Measurements from ENCODE around the gene FOXK1. TPM values are rescaled to one million over a fixed set of nuclear protein-coding genes. Genes with fewer than 3 reads are reported as not detected.

The FOXK1 gene
- total and polyA plus RNA-seq, 2 of the 13 experiments (the other 11 are each of a cell fraction or from before 2014, with no cell fraction given): 4.6 to 8.8 TPM

GRCh38 chr7:4787947-4788626, 106.0 kb downstream of the FOXK1 start:
- ChIA-PET CTCF (ENCODE audit: low intra/inter-chr PET ratio, low total read pairs) (no interaction called here), POLR2A (no interaction called here)
- H2AFZ ChIP-seq (ENCODE audit: low read length): no peak overlapping the region
- peaks cover 12 to 24% of the 10 kb centered on the region in 2 experiments; a peak in 4 of 5 replicates for H3K36me3 ChIP-seq (replicated peaks in 1 of 2; ENCODE audit: control insufficient read depth in 1 of 2, insufficient read depth in 2 of 2, low read length in 2 of 2)
- TF ChIP-seq ZNF710 (CRISPR knock-in tag; IDR thresholded peaks at IDR 0.05; ENCODE audit: borderline replicate concordance): no peak
- peak; percentile 72 for TF ChIP-seq ZNF629 (CRISPR knock-in tag; conservative IDR thresholded peaks at IDR 0.05)
- H3K27me3 ChIP-seq (ENCODE audit: control insufficient read depth in 1 of 2, insufficient read depth in 2 of 2, low read length in 2 of 2): no peaks in the 10 kb centered on the region
- no peak for ATAC-seq
- no peaks in the 10 kb centered on the region for H3K79me2 ChIP-seq (ENCODE audit: insufficient read depth, low read length)
- no peak overlapping the region for H3K4me3 ChIP-seq (replicated peaks in 1 of 3; ENCODE audit: insufficient read depth in 1 of 3, low read depth in 2 of 3, low read length in 3 of 3)
- H4K20me1 ChIP-seq (ENCODE audit: insufficient read depth, low read length): no peaks in the 10 kb centered on the region
- H3K4me2 ChIP-seq (ENCODE audit: low read depth, low read length): no peak overlapping the region
- 99% methylated on average over 11 of the region's 23 CpGs for WGBS (ENCODE audit: low lambda C conversion rate)
- H3K9me3 ChIP-seq (ENCODE audit: low read length): no peaks in the 10 kb centered on the region
- H3K4me1 ChIP-seq (ENCODE audit: insufficient read depth, low read length): peaks cover 8% of the 10 kb centered on the region
- H3K9ac ChIP-seq (ENCODE audit: insufficient read depth, low read depth, low read length): no peak overlapping the region
- no peak for DNase-seq (ENCODE audit: low spot score)
- in situ Hi-C loops (cut with HindIII; ENCODE audit: extremely low pct_ligation_motif_present, low pct_unique_long_range_greater_than_20kb) (no loop called here), intact Hi-C loops (cut with micrococcal nuclease; ENCODE audit: unreplicated experiment) (no loop called here)
- H3K27ac ChIP-seq (ENCODE audit: extremely low read length, insufficient read depth, low read length): no peak overlapping the region
- no peak for FAIRE-seq
- BruUV-seq (replicated peaks): no TSS peak

- no peaks in the 10 kb centered on the region for H3K27me3 ChIP-seq (ENCODE audit: control insufficient read depth in 1 of 2, insufficient read depth in 2 of 2, low read length in 2 of 2)
- FAIRE-seq (no peak), ATAC-seq (no peak), DNase-seq (ENCODE audit: low spot score) (no peak)
- no peak overlapping the region for H3K27ac ChIP-seq (ENCODE audit: extremely low read length, insufficient read depth, low read length)
- intact Hi-C loops (cut with micrococcal nuclease; ENCODE audit: unreplicated experiment) (no loop called here), in situ Hi-C loops (cut with HindIII; ENCODE audit: extremely low pct_ligation_motif_present, low pct_unique_long_range_greater_than_20kb) (no loop called here)
- TF ChIP-seq ZUFSP (CRISPR knock-in tag; IDR thresholded peaks at IDR 0.05; ENCODE audit: borderline replicate concordance) (no peak), RBFOX2 (IDR thresholded peaks at IDR 0.05; ENCODE audit: low read depth, low read length) (0 out of 2 replicates have a peak, but pooled peaks have one; percentile 23)
- H2AFZ ChIP-seq (ENCODE audit: low read length): no peak overlapping the region
- H3K79me2 ChIP-seq (ENCODE audit: insufficient read depth, low read length): no peaks in the 10 kb centered on the region
- BruUV-seq (replicated peaks): no TSS peak
- no peak overlapping the region for H3K4me2 ChIP-seq (ENCODE audit: low read depth, low read length)
- no peaks in the 10 kb centered on the region for H4K20me1 ChIP-seq (ENCODE audit: insufficient read depth, low read length)
- 98% methylated on average over 18 of the region's 27 CpGs for WGBS (ENCODE audit: low lambda C conversion rate)
- H3K36me3 ChIP-seq (replicated peaks in 1 of 2; ENCODE audit: control insufficient read depth in 1 of 2, insufficient read depth in 2 of 2, low read length in 2 of 2): peaks cover 11 to 21% of the 10 kb centered on the region in 2 experiments; a peak in 4 of 5 replicates
- H3K4me3 ChIP-seq (replicated peaks in 1 of 3; ENCODE audit: insufficient read depth in 1 of 3, low read depth in 2 of 3, low read length in 3 of 3): no peak overlapping the region
- ChIA-PET CTCF (ENCODE audit: low intra/inter-chr PET ratio, low total read pairs) (no interaction called here), POLR2A (no interaction called here)
- H3K4me1 ChIP-seq (ENCODE audit: insufficient read depth, low read length): peaks cover 9% of the 10 kb centered on the region
- no peaks in the 10 kb centered on the region for H3K9me3 ChIP-seq (ENCODE audit: low read length)
- no peak overlapping the region for H3K9ac ChIP-seq (ENCODE audit: insufficient read depth, low read depth, low read length)
Observed at GRCh38 chr7:4788627-4789189, 106.6 kb downstream of the FOXK1 start.

Measured in HepG2 (cell line).